IMR-90 (cell line): Measurements from ENCODE around the gene SCAF1. TPM values are rescaled to one million over a fixed set of nuclear protein-coding genes. Genes with fewer than 3 reads are reported as not detected.
A peak's percentile ranks its signal among the peaks of the same experiment; 100 is the strongest.

Experiments used
- ATAC-seq: fragments of 200-7000 bp; cut with Tn5 transposase; 2 replicates; pipeline ENCODE4 v1.9.1; 2020; ENCODE audit warnings: low read depth, mild to moderate bottlenecking, moderate library complexity
- BruUV-seq: library from RNA; stranded (reverse); fragments of 400-500 nt; replicated peaks from 2 replicates; lab custom pipeline; 2021; lab: Mats Ljungman, UMichigan
- CTCF ChIA-PET: fragments of 300-600 bp; formaldehyde crosslinking; extraction: SDS; loops from one replicate; lab custom pipeline; 2021; ENCODE audit warnings: antibody characterized with exemption; lab: Yijun Ruan, JAX
- POLR2A ChIA-PET: fragments of 300-600 bp; sonication (Branson Sonifier 250); formaldehyde crosslinking; loops from one replicate; lab custom pipeline; 2022; ENCODE audit warnings: antibody characterized with exemption; ENCODE audit not compliant: unreplicated experiment; lab: Charles Lee
- DNase-seq: peaks from one replicate; pipeline ENCODE4 v3.0.0; 2013
- H2AFZ ChIP-seq: replicated peaks from 2 replicates; pipeline ENCODE3; 2013; ENCODE audit warnings: low read length, mild to moderate bottlenecking; ENCODE audit not compliant: poor library complexity
- H2AK5ac ChIP-seq: 2 replicates; pipeline ENCODE4 v1.6.1; 2013; ENCODE audit warnings: low read depth, low read length, inconsistent platforms
- H2AK9ac ChIP-seq: replicated peaks from 2 replicates; pipeline ENCODE3; 2013; ENCODE audit warnings: mild to moderate bottlenecking, low read depth, low read length, moderate library complexity; ENCODE audit not compliant: poor library complexity
- H2BK120ac ChIP-seq: 2 replicates; pipeline ENCODE4 v1.6.1; 2013; ENCODE audit warnings: low read depth, low read length, inconsistent platforms
- H2BK15ac ChIP-seq: 3 replicates; pipeline ENCODE4 v1.6.1; 2013; ENCODE audit warnings: low read depth, low read length, inconsistent platforms
- H2BK20ac ChIP-seq: 2 replicates; pipeline ENCODE4 v1.6.1; 2013; ENCODE audit warnings: low read depth, mild to moderate bottlenecking, inconsistent platforms, low read length, moderate library complexity
- H2BK5ac ChIP-seq: 2 replicates; pipeline ENCODE4 v1.6.1; 2013; ENCODE audit warnings: mild to moderate bottlenecking, low read depth, low read length, inconsistent platforms; ENCODE audit not compliant: poor library complexity, severe bottlenecking
- H3K14ac ChIP-seq: replicated peaks from 2 replicates; pipeline ENCODE4 v1.6.1; 2013; ENCODE audit warnings: low read depth, low read length, inconsistent platforms
- H3K18ac ChIP-seq: 2 replicates; pipeline ENCODE4 v1.6.1; 2013; ENCODE audit warnings: low read depth, low read length, control low read depth
- H3K23ac ChIP-seq: 2 replicates; pipeline ENCODE4 v1.6.1; 2013; ENCODE audit warnings: low read depth, low read length, inconsistent platforms
- H3K27ac ChIP-seq: 2 replicates; pipeline ENCODE4 v1.5.1; 2013; ENCODE audit warnings: mild to moderate bottlenecking, control low read depth, low read length; ENCODE audit not compliant: insufficient read depth
- H3K27me3 ChIP-seq: 2 replicates; pipeline ENCODE4 v1.6.1; 2013; ENCODE audit warnings: low read length; ENCODE audit not compliant: control insufficient read depth, insufficient read depth
- H3K36me3 ChIP-seq: 2 replicates; pipeline ENCODE4 v1.6.1; 2013; ENCODE audit warnings: low read length, mixed read lengths; ENCODE audit not compliant: control insufficient read depth, insufficient read depth
- H3K4ac ChIP-seq: 2 replicates; pipeline ENCODE4 v1.6.1; 2013; ENCODE audit warnings: low read depth, low read length, inconsistent platforms
- H3K4me1 ChIP-seq: 2 replicates; pipeline ENCODE4 v1.6.1; 2013; ENCODE audit warnings: low read length, mixed read lengths; ENCODE audit not compliant: control insufficient read depth, insufficient read depth
- H3K4me2 ChIP-seq: 2 replicates; pipeline ENCODE4 v1.6.1; 2013; ENCODE audit warnings: low read depth, mild to moderate bottlenecking, control low read depth, low read length, moderate library complexity
- H3K4me3 ChIP-seq: 2 replicates; pipeline ENCODE4 v1.5.1; 2013; ENCODE audit warnings: low read depth, mild to moderate bottlenecking, control low read depth, low read length, moderate library complexity; ENCODE audit not compliant: insufficient read depth
- H3K56ac ChIP-seq: 2 replicates; pipeline ENCODE4 v1.6.1; 2013; ENCODE audit warnings: low read length, inconsistent platforms; ENCODE audit not compliant: insufficient read depth; ENCODE audit errors: extremely low read depth
- H3K79me1 ChIP-seq, 2 experiments: 2 replicates each; pipeline ENCODE4 v1.6.1; 2013; ENCODE audit warnings: low read length in 2 of 2, inconsistent platforms in 1 of 2, low read depth in 1 of 2
- H3K9ac ChIP-seq: 2 replicates; pipeline ENCODE4 v1.6.1; 2013; ENCODE audit warnings: low read depth, low read length, control low read depth
- H3K9me1 ChIP-seq: 2 replicates; pipeline ENCODE4 v1.6.1; 2013; ENCODE audit warnings: low read length, inconsistent platforms; ENCODE audit not compliant: insufficient read depth
- H3K9me3 ChIP-seq: 2 replicates; pipeline ENCODE4 v1.6.1; 2013; ENCODE audit warnings: low read length; ENCODE audit not compliant: control insufficient read depth, insufficient read depth
- H4K20me1 ChIP-seq: 2 replicates; pipeline ENCODE4 v1.6.1; 2013; ENCODE audit warnings: low read length, inconsistent platforms; ENCODE audit not compliant: insufficient read depth
- H4K5ac ChIP-seq: 2 replicates; pipeline ENCODE4 v1.6.1; 2013; ENCODE audit warnings: mild to moderate bottlenecking, low read depth, low read length, control low read depth
- H4K8ac ChIP-seq, 2 experiments: 2 replicates each; pipeline ENCODE4 v1.6.1; 2013; ENCODE audit warnings: low read depth in 2 of 2, low read length in 2 of 2, control low read depth in 1 of 2, inconsistent platforms in 1 of 2
- H4K91ac ChIP-seq: 2 replicates; pipeline ENCODE4 v1.6.1; 2013; ENCODE audit warnings: low read depth, low read length, inconsistent platforms; ENCODE audit not compliant: insufficient read depth
- BHLHE40 ChIP-seq: fragments of 150-350 bp; IDR thresholded peaks from 2 replicates; pipeline ENCODE4 v1.6.1; 2016; ENCODE audit warnings: mild to moderate bottlenecking, low read depth, low read length
- CTCF ChIP-seq: conservative IDR thresholded peaks from 2 replicates; pipeline ENCODE4 v1.5.1; 2012; ENCODE audit warnings: mild to moderate bottlenecking, low read depth, low read length, improper control_type of control experiment
- MAZ ChIP-seq: IDR thresholded peaks from 2 replicates; pipeline ENCODE4 v1.6.1; 2012; ENCODE audit warnings: low read depth, mild to moderate bottlenecking, low read length, improper control_type of control experiment, moderate library complexity, borderline replicate concordance
- MXI1 ChIP-seq: IDR thresholded peaks from 2 replicates; pipeline ENCODE4 v1.6.1; 2012; ENCODE audit warnings: low read depth, mild to moderate bottlenecking, low read length, moderate library complexity, borderline replicate concordance
- POLR2A ChIP-seq: IDR thresholded peaks from 2 replicates; pipeline ENCODE4 v1.6.1; 2012; ENCODE audit warnings: mild to moderate bottlenecking, low read depth, low read length
- RAD21 ChIP-seq: IDR thresholded peaks from 2 replicates; pipeline ENCODE4 v1.6.1; 2012; ENCODE audit warnings: low read length, improper control_type of control experiment
- USF2 ChIP-seq: fragments of 150-350 bp; IDR thresholded peaks from 2 replicates; pipeline ENCODE4 v1.6.1; 2017; ENCODE audit warnings: mild to moderate bottlenecking, antibody characterized with exemption, low read length, low read depth
- WGBS, 2 experiments: methylation state at CpG; one replicate each; pipeline versions ENCODE4 v1.1.5 to v1.1.7; 2013; ENCODE audit warnings: missing lambda C conversion rate in 2 of 2; ENCODE audit not compliant: insufficient read length in 1 of 2; ENCODE audit errors: extremely low coverage in 2 of 2; 5-methylcytosine and 5-hydroxymethylcytosine counted together
- dilution Hi-C: fragments of 300-500 bp; cut with HindIII; formaldehyde crosslinking; loops from one replicate; pipeline ENCODE4 v1.14.3; 2018; ENCODE audit warnings: low sequenced_read_pairs; ENCODE audit not compliant: unreplicated experiment
- in situ Hi-C: fragments of 300-500 bp; cut with MboI; formaldehyde crosslinking; loops from 3 replicates; pipeline ENCODE4 v1.14.3; 2019; ENCODE audit warnings: low sequenced_read_pairs, inconsistent platforms, mixed read lengths
- intact Hi-C: fragments of 100-400 bp; cut with micrococcal nuclease; formaldehyde crosslinking; loops from 2 replicates; pipeline ENCODE4 v1.10.0; 2022
- polyA plus RNA-seq, 3 experiments: library from polyadenylated mRNA; depleted of rRNA; stranded (reverse); fragments of >200 nt; gene quantifications; 2 replicates each; pipeline ENCODE4 v1.2.3, GENCODE V29; 2012; ENCODE audit warnings: low replicate concordance in 1 of 3
- total RNA-seq: library from RNA; depleted of rRNA; stranded (reverse); fragments of >200 nt; gene quantifications from 2 replicates; pipeline ENCODE4 v1.2.3, GENCODE V29; 2012

SCAF1 gene
- total and polyA plus RNA-seq, 2 of the 4 experiments (the other 2 are of a cell fraction), result 2.2 to 14.8 TPM

- Histone ChIP-seq H3K56ac (peak within 1 kb of the TSS; percentile 100), H3K23ac (peak within 1 kb of the TSS; percentile 100), H2AFZ (peak within 1 kb of the TSS; percentile 98), H3K36me3 (peaks cover 8% of the 10 kb centered on the region), H3K9ac (peak within 1 kb of the TSS; percentile 93), H4K91ac (peak within 1 kb of the TSS; percentile 99), H2BK15ac (peak within 1 kb of the TSS; percentile 100), H2AK5ac (peak within 1 kb of the TSS; percentile 97), H4K20me1 (peaks cover 45% of the 10 kb centered on the region), H4K5ac (peak within 1 kb of the TSS; percentile 90), H3K4me1 (peaks cover 13% of the 10 kb centered on the region), H2BK120ac (peak within 1 kb of the TSS; percentile 100), H3K9me1 (peaks cover 3% of the 10 kb centered on the region; the same call in 1 of the 2 replicates), H3K4ac (peak within 1 kb of the TSS; percentile 99), H2AK9ac (peak within 1 kb of the TSS; percentile 99), H2BK5ac (peak within 1 kb of the TSS; percentile 93), H2BK20ac (peak within 1 kb of the TSS; percentile 99), H3K27me3 (no peaks in the 10 kb centered on the region), H3K14ac (peak within 1 kb of the TSS; percentile 100), H3K79me1 (peaks cover 7 to 50% of the 10 kb centered on the region in 2 experiments), H3K18ac (peak within 1 kb of the TSS; percentile 96), H3K27ac (peak within 1 kb of the TSS; percentile 91), H3K4me2 (peak within 1 kb of the TSS; percentile 97), H4K8ac (peak within 1 kb of the TSS; percentile 85 to 100), H3K4me3 (peak within 1 kb of the TSS; percentile 77), H3K9me3 (no peaks in the 10 kb centered on the region)
- peak; percentile 13 for ATAC-seq
- dilution Hi-C loops (no loop called here), in situ Hi-C loops (no loop called here), intact Hi-C loops (loop anchor here (2.0 to 5.0 kb wide), 2 partner anchors 37 to 85 kb away; partner anchors contain the start of genes PRR12 and RRAS)
- ChIA-PET POLR2A (interaction anchor here (0.8 to 1.4 kb wide), 2 partner anchors 13 to 37 kb away, joined by 6 to 8 read pairs; partner anchors contain the start of gene CPT1C), CTCF (no interaction called here)
- peak; percentile 99 for TF ChIP-seq MXI1
- no peak for TF ChIP-seq RAD21
- peak; percentile 82 for TF ChIP-seq USF2
- peak; percentile 10; the same call in 1 of the 2 replicates for TF ChIP-seq MAZ
- TF ChIP-seq CTCF, result no peak
- peak; percentile 96 for TF ChIP-seq POLR2A
- peak; percentile 26; the same call in 1 of the 2 replicates for TF ChIP-seq BHLHE40
- BruUV-seq, result no TSS peak
- no peak for DNase-seq
- WGBS, 2 experiments, result 0% methylated on average over 3 of the region's 57 CpGs; no CpG with 5 or more reads in 1 of the 2 experiments
Measured at GRCh38 chr19:49677231-49677900, 35.4 kb downstream of the SCAF1 start, which contains the start of gene PRMT1. Gene PRMT1, plus strand, starts transcription at chr19:49677271. Its CDS starts 10 bp downstream, at chr19:49677281.
